NOMO-1 (cell line): ENCODE results near the gene ZNF581.

Experiments used
- DNase-seq, 2 experiments: peaks; one replicate each; lab custom pipeline; 2025; ENCODE audit not compliant: unreplicated experiment in 2 of 2; lab: John Stamatoyannopoulos, UW

ZNF581 gene

DNA sequence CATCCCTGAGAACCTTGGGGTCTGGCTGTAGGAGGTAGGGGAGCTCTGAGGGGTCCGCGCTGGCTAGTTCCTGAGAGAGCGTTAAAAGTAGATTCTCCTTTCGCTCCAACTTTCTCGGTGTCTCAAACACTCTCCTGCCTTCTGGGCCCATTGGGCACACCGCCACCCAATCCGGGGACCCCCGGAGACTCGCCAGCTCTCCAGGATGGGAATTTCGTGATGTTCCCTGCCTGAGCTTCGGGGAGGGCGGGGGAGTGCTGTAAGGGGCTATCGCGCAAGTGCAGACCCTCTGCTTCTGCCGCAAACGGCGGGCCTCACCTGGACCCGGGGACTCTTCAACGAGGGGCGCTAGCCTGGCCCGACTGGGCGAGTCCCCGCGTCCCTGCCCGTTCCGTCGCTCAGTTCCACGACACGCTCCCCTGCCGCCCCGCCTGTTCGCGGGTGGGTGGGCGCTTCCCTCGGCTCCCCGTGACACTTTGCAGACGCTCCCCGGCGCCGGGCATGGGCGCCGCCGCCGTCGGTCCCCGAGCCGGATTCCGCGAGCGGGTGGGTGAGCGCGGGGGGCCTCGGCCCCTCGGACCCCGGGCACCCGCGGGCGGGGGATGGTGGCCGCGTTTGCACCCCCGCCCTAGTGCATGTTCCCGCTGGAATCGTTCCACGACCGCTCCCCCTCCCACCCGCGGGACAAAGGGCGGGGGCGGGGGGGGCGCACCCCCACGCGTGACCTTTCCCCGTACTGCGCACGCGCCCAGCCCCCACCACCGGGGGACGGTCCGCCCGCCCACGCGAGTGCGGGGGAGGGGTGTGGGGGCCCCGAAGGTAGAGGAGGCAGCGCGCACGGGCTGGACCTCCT is 4.5 kb downstream of the ZNF581 start, which contains the start of gene CCDC106:
Gene CCDC106 (plus strand): TSS at position 481 of the 853 bp plus-strand sequence. CDS start 835 bp downstream, outside the sequence.
- peak; percentile 27 to 40 for DNase-seq

DNA sequence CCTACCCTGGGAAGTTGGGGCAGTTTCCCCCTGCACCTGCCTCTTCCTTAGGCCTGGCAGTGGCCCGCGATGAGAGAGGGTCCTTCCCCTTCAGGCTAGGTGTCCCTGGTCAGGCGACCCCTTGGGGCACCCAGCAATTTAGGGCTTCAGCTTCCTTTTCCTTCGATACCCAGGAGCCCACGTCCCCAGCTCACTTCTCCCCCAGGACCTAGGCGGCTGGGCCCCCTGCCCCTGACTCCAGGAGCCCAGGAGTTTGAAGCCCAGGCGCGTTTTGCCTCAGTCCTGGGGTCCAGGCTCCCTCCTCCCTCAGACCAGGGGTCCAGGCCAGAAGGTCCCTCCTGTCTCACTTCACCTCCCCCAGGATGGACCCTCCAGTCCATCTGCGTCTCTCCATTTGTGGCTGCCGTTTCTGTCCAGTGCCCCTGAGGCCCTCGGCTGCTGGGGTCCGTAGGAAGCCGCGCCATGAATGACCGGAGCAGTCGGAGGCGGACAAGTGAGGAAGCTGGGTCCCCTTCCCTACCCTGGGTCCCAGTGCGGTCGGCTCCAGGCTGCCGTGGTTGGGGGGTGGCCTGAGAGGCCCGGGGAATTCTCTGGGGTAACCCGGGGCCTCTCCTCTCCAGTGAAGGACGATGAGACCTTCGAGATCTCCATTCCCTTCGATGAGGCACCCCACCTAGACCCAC is 5.3 kb downstream of the ZNF581 start:
- no peak for DNase-seq

DNA sequence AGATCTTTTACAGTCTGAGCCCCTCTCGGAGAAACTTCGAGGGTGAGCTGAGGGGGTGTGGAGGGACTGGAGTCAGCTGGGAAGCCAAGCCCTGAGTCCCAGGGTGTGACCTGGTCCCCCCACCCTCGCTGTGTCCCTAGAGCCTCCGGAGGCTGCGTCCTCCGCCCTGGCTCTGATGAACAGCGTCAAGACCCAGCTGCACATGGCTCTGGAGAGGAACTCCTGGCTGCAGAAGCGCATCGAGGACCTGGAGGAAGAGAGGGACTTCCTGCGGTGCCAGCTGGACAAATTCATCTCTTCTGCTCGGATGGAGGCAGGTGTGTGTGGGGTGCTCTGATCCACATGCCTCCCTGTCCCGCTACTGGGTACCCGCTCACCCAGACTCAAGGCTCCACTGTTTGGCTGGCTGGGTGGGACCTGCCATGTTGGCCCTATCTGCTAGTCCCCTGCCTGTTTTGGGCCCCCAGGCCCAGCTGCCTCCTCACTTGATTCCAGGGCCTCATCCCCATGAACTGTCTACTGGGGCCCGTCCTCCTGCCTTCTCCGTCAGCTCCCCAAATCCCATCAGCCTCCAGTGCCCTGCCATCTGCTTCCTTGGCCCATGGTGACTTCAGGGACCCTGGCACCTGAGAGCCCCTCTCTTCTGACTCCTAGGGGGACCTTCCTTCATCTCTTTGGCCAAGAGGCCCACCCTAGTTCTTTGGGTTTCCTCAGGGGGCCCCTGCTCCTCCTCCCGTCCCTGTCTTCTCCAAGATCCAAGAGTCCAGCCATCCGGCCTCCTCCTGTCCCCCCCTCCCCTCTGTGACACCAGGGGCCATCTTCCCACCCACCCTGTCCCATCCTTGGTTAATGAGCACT is 6.0 kb downstream of the ZNF581 start:
- no peak for DNase-seq

DNA sequence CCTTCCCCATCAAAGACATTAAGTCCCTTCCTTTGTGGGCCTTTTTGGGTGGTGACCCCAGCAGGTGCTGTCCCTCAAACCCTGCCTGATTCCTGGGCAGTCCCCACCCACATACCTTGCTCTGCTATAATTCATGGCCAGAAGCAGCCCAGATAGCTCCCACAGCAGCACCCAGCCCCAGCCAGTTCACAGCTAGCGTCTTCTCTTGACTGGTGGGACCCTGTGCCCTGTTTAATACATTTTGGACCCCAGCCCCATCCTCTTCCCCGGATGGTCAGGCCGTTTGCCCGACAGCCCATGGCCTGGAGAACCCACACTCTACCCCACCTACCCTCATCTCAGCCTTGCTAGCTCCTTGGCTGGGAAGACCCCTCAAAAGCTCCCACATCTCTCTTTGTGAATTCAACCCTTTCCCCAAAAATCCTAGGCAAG is 6.7 kb downstream of the ZNF581 start:
- DNase-seq = no peak

DNA sequence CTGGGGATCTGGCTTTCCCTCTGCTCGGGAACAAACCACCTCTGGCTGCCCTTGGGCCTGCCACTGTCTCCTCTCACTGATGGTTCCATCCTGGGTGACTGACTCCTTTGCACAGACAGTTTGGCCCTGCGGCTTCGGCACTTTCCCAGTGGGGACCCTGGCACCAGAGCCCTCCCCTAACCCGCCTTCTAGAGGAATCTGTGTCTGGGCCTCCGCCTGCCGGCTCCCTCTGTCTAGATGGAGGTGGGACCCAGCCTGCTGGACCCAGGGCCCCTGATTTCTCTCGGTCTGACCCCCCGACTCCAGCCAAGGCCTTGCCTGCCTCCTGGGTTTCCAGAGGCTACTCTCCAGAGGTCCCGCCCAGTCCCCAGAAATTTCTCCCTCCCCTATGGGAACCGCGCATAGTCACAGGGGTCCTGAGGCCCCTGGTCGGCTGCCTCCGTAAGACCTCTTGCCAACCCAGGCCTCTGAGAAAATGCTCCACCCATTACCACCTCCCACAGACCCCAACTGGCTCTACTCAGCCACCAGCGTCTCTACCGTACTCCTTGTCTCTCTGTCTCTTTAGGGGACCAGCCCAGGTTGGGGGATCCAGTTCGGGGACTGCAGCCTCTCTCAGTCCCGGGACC is 7.3 kb downstream of the ZNF581 start:
- no peak for DNase-seq

DNA sequence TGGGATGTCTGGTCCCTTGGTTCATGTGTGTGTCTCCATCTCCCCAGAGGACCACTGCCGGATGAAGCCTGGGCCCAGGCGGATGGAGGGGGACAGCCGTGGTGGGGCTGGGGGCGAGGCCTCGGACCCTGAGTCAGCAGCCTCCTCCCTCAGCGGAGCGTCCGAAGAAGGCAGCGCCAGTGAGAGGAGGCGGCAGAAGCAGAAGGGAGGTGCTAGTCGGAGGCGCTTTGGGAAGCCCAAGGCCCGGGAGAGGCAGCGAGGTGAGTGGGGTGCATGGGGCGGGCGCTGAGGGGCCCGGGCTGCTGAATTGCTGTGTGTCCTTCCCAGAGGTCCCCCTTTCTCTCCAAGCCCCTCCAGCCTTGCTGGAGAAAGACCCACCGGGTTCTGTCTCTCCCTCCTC is 7.8 kb downstream of the ZNF581 start:
- DNase-seq = no peak

DNA sequence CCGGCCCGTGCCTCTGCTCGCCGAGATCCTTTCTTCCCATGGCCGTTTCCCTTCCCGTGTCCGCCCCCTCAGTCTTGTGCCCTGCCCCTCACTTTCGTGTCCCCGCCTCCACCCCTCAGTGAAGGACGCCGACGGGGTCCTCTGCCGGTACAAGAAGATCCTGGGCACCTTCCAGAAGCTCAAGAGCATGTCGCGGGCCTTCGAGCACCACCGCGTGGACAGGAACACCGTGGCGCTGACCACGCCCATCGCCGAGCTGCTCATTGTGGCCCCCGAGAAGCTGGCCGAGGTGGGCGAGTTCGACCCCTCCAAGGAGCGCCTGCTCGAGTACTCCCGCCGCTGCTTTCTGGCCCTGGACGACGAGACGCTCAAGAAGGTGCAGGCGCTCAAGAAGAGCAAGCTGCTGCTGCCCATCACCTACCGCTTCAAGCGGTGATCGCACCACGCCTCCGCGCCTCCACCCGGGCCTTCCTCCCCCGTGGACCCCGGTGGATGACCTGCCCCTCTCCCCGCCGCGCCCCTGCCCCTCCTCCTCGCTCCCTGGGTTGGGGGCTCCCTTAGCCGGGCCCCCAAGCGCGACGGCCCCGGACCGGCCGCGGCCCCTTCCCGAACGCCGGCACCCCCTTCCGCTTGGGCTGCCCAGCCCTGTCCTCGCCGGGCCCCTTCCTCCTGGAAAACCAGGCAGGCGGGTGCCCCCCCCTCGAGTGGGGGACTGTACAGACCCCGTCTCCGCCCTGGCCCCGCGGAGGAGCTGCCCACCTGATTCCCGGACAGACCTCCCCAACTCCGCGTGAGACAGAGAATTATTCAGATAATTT is 9.1 kb downstream of the ZNF581 start:
- DNase-seq = no peak

DNA sequence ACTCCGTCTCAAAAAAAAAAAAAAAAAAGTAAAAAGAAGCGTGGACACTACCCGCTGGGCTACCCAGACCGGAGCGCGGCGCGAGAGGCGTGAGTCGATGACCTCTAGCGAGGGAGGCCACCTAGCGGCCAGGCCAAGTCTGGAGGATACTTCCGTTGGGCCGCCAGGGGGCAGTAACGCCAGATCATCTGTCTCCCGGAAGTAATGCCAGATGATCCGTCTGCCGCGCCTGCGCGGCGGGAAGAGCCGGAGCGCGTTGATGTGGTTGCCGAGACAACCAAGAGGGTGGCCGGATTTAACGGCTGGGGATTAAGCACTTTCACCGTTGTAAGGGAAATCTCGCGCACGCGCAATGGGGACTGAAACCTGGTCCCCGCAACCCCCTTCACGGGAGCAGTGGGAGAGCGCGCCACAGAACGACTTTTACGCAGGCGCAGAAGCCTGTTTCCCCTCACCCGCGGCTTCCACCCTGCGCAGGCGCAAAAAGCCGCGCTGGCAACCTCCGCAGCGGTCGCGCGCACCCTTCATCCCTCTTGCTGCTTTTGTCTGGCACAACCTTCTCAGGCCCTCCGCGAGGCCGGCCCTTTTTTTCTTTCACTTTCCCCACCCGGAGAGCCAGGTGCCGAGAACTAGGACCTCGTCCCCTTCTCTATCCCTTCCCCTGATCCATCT is 10.3 kb downstream of the ZNF581 start:
- DNase-seq = peak; percentile 92 to 96

DNA sequence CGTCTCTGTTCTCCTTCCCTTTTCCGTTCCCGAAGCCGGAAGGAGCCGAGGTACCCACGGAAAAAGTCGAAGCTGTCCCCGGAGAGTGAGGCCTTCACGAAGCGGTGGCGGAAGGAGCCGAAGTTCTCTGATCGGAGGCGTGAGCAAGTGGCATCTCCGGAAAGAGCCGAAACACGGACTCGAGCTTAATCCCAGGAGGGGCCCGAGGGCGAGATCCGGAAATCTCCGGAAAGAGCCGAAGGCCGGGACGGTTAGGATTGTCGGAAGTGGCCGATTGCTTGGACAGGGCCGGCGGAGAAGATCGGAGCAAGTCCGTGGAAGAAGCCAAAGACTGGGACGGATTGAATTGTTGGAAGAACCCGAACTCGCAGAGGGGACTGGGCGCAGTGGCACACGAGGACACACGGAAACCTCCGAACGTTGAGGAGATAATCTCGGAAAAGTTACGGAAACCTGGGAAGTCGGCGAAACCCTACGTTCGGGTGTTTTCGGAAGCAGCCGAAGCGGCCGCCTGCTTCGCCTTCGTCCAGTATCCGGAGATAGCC is 10.9 kb downstream of the ZNF581 start:
- peak; percentile 99 for DNase-seq

DNA sequence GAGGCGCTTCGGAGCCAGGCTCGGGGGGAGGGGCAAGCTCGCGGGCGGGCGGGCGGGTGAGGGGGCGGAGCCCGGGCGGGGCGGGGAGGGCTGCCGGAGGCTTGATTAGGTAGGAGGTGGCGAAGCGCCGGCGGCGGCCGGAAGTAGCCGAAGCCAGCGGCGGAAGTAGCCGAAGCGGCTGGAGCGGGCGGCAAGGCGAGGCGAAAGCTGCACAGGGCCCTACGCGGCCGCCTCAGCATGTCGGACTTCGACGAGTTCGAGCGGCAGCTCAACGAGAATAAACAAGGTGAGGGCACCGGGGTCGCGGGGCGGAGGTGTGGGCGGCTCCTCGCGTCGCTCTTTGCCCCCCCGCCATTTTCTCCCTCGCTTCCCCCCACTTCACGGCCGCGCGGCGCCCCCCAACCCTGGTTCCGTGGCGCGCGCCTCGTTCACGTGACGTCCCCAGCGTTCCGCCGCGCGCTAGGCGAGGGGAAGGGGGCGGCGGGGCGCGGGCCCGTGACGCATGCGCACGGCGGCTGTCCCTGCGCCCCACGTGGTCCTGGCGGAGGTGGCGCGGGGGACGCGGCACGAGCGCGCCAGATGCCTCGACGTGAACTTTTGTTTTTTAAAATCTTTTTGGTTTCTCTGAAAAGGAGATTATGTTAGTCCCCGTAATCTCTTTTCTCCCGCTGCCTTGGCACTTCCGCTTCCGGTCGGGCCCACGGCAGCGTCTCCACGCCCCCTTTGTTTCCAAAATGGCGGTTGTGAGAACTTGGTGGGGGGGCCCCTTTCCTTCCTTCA is 11.6 kb downstream of the ZNF581 start, which contains the start of gene U2AF2:
Gene U2AF2 (plus strand): TSS at position 168 of the 780 bp plus-strand sequence. CDS start 70 bp downstream, at position 238.
- DNase-seq = peak; percentile 92 to 94

DNA sequence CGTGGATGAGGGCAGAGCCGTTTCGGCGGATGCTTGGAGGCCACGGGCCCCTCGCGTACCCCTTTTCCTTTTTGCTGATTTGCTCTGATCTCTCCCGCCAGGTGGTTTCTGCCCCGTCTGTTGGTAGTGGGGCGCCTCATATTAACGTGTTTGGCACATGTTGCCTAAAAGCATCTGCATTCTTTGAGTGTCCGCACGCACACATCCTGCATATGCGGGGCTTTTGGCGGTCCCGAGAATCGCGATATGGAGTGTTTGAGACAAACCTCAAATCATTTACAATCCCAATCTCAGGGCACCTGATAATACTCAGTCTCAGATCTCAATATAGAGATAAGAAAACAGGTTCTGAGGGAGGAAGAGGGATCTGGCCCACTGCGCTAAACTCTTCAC is 12.2 kb downstream of the ZNF581 start:
- DNase-seq = no peak

DNA sequence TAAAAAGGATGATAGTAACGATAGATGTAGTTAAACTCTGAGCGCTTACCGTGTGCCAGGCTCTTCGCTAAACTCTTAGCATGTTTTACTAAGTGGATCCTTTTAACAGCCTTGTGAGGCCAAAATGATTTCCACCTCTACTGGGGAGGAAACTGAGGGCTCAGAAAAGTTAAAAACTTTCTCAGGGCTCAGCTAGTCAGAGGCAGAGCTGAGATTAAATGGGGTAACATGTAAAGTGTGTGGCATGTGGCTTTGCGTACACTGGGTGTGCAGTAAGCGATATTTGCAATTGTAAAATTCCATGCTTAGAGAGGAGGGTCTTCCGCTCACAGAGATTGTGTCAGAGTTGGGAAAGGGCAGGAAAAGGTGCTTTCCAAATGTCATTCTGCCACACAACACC is 13.1 kb downstream of the ZNF581 start:
- DNase-seq = no peak

DNA sequence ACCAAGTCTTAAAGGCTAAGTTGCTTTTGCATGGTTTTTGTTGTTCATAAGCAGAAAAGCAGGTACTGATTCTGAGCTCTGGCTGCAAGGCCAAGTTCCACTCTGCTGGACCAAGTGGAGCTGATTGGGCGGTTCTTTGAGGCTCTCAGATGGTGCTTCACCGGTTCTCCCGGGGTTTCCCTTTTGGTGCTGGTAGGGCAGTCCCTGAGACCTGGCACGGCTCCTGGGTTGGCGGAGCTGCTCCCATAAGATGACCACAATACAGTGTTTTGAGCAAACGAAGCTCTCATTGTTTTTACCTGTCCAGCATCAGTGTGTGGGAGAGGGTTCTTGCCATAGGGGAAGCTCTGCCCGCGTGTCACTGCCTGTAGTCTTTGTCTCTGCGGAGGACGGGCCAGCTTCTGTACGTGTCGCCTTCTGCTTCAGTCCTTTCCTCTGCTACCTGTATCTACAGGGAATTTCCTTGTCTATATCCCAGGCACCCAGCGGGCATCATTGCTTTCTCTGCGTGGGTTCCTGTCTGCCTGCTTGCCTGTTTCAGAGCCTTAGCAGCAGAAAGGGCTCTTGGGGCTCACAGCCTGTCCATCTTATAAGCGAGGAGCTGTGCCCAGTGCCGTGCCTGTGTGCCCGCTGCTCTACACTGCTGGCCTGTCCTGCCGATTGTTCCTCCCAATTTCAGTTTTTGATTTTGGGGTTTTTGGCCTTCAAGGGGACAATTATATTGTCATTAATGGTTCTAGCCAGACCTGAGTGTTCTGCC is 13.7 kb downstream of the ZNF581 start:
- DNase-seq = no peak

DNA sequence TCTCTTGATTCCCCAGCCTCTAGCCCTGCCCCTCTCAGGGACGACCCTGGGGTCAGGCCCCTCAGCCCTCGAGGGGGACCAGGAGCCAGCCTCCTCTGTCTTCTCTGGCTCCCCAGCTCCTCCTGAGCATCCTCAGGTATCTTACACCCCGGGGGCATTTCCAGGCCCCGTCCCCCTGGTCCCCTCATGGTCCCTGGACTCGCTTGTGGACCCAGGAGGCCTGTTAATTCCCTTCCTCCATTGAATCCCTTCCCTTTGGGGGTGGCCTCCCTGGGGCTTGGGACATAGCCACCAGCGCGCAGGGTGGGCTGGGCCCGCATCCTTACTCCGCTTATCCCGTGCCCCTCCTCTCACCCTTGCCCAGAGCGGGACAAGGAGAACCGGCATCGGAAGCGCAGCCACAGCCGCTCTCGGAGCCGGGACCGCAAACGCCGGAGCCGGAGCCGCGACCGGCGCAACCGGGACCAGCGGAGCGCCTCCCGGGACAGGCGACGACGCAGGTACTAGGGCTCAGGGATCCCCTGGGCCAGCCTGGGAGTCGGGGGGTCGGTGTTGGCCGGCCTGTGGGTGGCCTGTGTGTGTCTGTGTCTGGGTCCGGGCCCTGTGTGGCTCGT is 15.5 kb downstream of the ZNF581 start:
- DNase-seq = no peak

DNA sequence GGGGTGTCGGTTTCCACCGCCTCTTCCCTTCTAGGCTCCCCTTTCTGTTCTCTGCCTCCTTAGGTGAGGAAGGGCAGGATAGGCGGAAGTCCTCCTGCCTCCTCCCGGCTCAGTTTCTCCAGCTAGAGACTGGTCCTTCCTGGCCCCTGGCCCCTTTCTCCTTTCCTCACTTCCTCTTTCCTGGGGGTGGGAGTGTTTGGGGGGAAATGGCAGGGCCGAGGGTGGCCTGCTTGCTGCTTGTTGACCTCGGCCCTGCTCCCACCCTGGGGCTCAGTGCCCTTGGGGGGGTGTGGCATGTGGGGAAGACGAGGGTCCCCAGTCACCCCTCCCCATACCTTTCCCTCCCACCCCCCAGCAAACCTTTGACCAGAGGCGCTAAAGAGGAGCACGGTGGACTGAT is 16.4 kb downstream of the ZNF581 start:
- no peak for DNase-seq

DNA sequence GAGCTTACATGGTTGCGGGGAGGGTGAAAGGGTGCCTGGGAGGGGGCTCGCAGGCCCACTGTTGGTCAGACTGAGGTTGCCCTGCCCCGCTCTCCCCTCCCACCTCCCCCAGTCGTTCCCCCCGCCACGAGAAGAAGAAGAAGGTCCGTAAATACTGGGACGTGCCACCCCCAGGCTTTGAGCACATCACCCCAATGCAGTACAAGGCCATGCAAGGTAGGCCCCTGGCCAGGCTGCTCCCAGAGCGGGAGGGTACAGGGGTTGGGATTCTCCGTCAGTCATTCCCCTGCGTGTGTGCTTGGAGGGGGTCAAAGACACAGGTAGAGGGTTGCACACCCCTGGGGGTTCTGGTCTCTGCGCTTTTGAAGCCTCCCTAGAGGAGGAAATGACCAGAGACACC is 17.0 kb downstream of the ZNF581 start:
- no peak for DNase-seq

DNA sequence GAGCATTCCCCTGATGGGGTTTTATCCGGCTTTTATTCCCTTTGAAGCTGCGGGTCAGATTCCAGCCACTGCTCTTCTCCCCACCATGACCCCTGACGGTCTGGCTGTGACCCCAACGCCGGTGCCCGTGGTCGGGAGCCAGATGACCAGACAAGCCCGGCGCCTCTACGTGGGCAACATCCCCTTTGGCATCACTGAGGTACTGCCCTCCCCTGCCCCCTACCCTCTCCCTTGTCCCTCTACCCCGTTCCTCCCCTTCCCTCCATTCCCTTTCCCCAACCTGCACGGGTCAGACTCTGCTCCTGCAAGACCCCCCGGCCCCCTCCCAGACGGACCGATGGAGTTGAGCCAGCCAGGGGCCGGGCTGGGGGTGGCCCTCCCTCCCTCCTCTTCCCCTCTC is 17.5 kb downstream of the ZNF581 start:
- DNase-seq = no peak
